ENCODE data around the gene DIRAS1.

DNA sequence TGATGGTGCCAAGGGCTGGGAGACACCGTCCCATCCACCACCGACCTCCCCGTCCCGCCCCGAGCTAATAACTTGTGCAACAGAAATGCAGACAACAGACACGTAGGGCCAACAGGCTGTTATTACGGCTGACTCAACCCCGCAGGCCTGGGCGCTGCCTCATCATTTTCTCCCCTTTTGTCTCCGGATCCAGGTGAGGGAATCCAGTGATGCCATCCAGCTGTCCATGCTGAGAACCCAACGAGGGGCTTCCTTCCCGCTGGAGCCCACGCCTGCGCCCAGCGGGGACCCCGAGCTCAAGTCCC is 6.4 kb upstream of the DIRAS1 start:
- TF ChIP-seq, protein P1, sequence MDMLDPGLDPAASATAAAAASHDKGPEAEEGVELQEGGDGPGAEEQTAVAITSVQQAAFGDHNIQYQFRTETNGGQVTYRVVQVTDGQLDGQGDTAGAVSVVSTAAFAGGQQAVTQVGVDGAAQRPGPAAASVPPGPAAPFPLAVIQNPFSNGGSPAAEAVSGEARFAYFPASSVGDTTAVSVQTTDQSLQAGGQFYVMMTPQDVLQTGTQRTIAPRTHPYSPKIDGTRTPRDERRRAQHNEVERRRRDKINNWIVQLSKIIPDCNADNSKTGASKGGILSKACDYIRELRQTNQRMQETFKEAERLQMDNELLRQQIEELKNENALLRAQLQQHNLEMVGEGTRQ (IDR thresholded peaks at IDR 0.05): no peak
- TF ChIP-seq, protein P2, sequence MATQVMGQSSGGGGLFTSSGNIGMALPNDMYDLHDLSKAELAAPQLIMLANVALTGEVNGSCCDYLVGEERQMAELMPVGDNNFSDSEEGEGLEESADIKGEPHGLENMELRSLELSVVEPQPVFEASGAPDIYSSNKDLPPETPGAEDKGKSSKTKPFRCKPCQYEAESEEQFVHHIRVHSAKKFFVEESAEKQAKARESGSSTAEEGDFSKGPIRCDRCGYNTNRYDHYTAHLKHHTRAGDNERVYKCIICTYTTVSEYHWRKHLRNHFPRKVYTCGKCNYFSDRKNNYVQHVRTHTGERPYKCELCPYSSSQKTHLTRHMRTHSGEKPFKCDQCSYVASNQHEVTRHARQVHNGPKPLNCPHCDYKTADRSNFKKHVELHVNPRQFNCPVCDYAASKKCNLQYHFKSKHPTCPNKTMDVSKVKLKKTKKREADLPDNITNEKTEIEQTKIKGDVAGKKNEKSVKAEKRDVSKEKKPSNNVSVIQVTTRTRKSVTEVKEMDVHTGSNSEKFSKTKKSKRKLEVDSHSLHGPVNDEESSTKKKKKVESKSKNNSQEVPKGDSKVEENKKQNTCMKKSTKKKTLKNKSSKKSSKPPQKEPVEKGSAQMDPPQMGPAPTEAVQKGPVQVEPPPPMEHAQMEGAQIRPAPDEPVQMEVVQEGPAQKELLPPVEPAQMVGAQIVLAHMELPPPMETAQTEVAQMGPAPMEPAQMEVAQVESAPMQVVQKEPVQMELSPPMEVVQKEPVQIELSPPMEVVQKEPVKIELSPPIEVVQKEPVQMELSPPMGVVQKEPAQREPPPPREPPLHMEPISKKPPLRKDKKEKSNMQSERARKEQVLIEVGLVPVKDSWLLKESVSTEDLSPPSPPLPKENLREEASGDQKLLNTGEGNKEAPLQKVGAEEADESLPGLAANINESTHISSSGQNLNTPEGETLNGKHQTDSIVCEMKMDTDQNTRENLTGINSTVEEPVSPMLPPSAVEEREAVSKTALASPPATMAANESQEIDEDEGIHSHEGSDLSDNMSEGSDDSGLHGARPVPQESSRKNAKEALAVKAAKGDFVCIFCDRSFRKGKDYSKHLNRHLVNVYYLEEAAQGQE (IDR thresholded peaks at IDR 0.05): no peak
- TF ChIP-seq, protein P3, sequence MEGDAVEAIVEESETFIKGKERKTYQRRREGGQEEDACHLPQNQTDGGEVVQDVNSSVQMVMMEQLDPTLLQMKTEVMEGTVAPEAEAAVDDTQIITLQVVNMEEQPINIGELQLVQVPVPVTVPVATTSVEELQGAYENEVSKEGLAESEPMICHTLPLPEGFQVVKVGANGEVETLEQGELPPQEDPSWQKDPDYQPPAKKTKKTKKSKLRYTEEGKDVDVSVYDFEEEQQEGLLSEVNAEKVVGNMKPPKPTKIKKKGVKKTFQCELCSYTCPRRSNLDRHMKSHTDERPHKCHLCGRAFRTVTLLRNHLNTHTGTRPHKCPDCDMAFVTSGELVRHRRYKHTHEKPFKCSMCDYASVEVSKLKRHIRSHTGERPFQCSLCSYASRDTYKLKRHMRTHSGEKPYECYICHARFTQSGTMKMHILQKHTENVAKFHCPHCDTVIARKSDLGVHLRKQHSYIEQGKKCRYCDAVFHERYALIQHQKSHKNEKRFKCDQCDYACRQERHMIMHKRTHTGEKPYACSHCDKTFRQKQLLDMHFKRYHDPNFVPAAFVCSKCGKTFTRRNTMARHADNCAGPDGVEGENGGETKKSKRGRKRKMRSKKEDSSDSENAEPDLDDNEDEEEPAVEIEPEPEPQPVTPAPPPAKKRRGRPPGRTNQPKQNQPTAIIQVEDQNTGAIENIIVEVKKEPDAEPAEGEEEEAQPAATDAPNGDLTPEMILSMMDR (IDR thresholded peaks at IDR 0.05): no peak
- TF ChIP-seq POLR2A (IDR thresholded peaks at IDR 0.05; ENCODE audit: low read length): no peak
- TF ChIP-seq, protein P4, sequence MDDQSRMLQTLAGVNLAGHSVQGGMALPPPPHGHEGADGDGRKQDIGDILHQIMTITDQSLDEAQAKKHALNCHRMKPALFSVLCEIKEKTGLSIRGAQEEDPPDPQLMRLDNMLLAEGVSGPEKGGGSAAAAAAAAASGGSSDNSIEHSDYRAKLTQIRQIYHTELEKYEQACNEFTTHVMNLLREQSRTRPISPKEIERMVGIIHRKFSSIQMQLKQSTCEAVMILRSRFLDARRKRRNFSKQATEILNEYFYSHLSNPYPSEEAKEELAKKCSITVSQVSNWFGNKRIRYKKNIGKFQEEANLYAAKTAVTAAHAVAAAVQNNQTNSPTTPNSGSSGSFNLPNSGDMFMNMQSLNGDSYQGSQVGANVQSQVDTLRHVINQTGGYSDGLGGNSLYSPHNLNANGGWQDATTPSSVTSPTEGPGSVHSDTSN (IDR thresholded peaks at IDR 0.05): no peak
- no peak for TF ChIP-seq EHMT2 (IDR thresholded peaks at IDR 0.05; ENCODE audit: low read depth)
- TF ChIP-seq CEBPB (IDR thresholded peaks at IDR 0.05): no peak
- TF ChIP-seq CBX8 (IDR thresholded peaks at IDR 0.05): no peak
- no peak for TF ChIP-seq TP53 (CRISPR knock-in tag; IDR thresholded peaks at IDR 0.05)

All from A549 (cell line).